GM23248 (cell line): ENCODE data around the gene VLDLR.

Experiments
- EZH2 ChIP-seq: fragments of 200-600 bp; sonication (generic); IDR thresholded peaks from 2 replicates; pipeline ENCODE4 v1.6.1; 2018; ENCODE audit warnings: antibody characterized with exemption, mild to moderate bottlenecking; ENCODE audit not compliant: insufficient read depth, poor library complexity, severe bottlenecking
- EZH2phosphoT487 ChIP-seq: fragments of 200-600 bp; sonication (generic); IDR thresholded peaks from 2 replicates; pipeline ENCODE4 v1.6.1; 2018; ENCODE audit warnings: antibody characterized with exemption, moderate library complexity, mild to moderate bottlenecking, low read depth; ENCODE audit not compliant: insufficient read depth

- TF ChIP-seq EZH2: no peak
- no peak for TF ChIP-seq EZH2phosphoT487
Measured at GRCh38 chr9:2611961-2612360, 9.6 kb upstream of the VLDLR start.
